Stimulated activated CD8-positive, alpha-beta memory T cell treated with anti-CD3 and anti-CD28 coated beads, Interleukin-12 subunit alpha, Interleukin-12 subunit beta, amount 100 ng/mL, for 24 hours (primary cell): ENCODE results near the gene FZD1.
"Not testable (repeated sequence)": the region's sequence is repeated elsewhere in the genome, so short reads cannot be mapped to it uniquely, and the experiment has no call there.

Experiments used
- DNase-seq: peaks from one replicate; pipeline ENCODE4 v3.0.0-alpha.2; 2020; ENCODE audit errors: extremely low read depth

FZD1 gene

GRCh38 chr7:91295576-91295975 is 31.3 kb downstream of the FZD1 start:
- DNase-seq, result no peak

DNA sequence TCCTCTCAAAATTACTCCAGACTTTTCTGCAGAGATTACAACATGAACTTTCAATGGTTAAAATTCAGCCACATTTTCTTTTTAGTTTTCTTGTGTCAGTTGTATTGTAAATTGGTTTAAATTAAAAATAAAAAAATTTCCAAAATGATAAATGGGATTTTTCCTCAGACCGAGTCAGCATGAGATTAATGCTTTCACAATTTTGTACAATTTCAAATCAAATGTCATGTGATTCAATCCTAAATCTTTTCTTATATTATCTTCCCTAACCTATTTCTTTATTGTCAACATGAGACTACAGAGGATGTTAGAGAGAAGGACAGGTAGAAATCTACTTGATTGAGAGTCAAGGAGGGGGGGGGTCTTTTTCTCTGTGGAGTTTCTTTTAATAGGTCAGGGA is 33.7 kb downstream of the FZD1 start:
- no peak for DNase-seq

DNA sequence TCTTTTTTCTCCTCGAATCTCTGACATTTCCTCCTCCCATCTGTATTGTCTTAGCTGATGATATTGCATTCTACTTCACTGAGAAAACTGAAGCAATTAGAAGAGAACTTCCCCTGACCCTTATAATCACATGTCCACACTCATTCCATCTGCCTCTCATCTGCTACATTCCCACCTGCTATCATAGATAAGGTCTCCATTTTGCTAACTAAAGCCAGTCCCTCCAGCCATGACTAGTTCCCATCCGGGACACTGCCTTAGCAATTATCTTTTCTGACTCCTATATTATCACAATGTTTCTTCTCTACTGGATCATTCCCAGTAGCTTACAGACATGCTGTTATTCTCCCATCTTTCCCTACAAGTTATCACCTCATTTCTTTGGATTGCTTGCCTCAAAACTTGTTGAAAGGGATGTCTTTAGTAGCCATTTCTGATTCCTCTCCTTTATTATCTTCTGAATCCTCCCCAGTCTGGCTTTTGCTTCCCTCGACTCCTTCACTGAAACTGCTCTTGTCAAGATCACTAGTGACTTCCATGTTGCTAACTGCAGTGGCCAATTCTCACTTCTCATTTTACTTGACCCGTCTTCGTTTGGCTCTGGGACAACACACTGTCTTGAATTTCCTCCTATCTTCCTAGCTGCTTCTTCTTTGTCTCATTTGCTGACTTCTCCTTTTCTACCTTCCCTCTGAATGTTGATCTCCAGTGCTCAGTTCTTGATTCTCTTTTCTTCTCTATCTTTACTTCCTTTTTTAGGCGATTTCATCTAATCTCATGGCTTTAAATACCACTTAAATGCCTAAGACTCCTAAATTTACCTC is 35.9 kb downstream of the FZD1 start:
- DNase-seq, result no peak

- no peak for DNase-seq
These were observed 38.6 kb downstream of the FZD1 start for GRCh38 chr7:91302794-91303193.

- DNase-seq, result no peak
These were observed 42.0 kb downstream of the FZD1 start for GRCh38 chr7:91306266-91306665.

- no peak for DNase-seq
These were observed 43.2 kb downstream of the FZD1 start for GRCh38 chr7:91307467-91307866.

- DNase-seq, result not testable (repeated sequence)
These were observed 44.0 kb downstream of the FZD1 start for GRCh38 chr7:91308191-91308590.

DNA sequence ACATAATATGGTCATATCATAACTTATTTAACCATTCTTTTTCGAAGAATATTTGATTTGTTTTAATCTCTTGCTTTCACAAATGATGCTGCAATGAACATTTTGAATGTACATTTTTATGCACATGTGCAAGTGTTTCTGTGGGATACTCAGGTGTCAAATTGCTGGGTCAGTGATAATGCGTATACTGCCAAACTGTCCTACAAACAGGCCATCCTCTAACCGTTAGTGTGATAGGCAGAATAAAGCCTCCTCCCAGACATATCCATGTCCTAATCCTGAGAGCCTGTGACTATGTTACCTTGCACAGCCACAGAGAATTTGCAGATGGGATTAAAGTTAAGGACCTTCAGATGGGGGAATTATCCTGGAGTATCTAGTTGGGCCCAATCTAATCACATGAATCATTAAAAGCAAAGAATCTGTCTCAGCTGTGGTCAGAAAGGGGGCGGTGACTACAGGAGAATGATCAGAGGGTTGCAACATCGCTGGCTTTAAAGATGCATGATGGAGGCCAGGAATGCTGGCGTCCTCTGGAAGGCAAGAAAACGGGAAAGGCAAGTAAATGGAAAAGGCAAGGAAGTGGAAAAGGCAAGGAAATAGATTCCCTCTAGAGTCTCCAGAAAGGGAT is 46.7 kb downstream of the FZD1 start:
- no peak for DNase-seq

DNA sequence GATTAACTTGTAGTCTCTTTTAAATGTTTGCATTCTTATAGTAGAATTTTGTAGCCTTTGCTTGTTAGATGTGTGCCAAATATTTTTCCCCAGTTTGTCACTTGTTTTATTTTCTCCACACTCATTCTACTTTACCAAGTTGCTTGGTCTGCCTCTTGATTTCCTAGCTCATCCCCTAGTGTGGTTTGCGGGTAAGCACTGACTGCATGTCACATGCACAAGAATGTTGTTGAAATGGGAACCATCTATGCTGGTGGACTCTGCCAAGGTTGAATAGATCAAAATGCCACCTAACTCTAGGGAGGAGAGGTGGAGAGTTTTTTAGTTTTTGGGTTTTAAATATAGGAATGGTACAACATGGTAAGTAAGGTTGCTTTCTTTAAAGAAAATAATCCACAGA is 47.6 kb downstream of the FZD1 start:
- DNase-seq, result no peak

DNA sequence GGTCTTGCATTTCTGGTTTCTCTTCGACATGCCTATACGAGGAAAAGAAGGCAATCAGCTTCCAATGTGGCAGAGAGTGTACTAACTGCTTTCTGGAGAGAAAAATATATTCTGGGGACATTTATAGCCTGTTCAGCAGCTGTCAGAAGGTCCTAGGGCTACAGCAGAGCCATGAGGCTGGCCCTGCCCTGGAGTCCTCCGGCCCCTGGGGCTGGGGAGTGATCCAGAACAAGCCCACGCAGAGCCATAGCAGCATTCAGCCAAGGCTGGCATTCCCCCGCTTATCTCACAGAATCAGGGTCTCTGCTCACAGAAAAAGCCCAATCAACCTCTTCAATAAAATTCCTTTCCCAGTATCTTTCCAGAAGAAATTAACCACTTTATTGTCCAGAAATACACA is 48.9 kb downstream of the FZD1 start:
- DNase-seq, result no peak

DNA sequence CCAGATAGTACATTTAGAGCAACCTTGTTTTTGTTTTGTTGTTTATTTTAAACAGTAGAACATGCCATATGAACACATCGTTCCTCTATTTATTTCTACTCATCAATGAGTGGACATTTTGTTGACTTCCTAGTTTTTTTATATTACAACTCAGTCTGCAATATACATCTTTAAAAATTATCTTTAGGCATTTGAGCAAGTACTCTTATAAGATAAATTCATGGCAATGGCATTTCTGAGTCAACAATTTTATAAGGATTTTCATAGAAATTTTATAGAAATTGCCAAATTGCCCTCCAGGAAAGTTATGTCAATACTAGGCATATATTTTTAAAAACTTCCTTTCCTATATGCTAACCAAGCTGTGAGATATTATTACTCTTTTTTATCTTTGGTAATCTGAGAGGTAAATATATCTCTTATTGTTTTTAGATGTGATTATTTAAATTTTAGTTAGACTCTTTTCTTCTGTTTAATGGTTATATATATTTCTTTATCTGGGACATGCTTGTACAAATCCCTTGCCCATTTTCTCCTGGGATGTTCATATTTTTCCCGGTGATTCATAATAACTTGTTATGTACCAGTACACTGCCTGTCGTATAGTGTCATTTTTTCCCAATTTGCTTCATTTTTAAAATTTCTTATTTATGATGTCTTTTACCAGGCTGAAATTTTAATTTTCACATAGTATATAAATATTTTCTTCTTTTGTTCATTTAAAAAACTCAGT is 50.5 kb downstream of the FZD1 start:
- DNase-seq, result no peak

DNA sequence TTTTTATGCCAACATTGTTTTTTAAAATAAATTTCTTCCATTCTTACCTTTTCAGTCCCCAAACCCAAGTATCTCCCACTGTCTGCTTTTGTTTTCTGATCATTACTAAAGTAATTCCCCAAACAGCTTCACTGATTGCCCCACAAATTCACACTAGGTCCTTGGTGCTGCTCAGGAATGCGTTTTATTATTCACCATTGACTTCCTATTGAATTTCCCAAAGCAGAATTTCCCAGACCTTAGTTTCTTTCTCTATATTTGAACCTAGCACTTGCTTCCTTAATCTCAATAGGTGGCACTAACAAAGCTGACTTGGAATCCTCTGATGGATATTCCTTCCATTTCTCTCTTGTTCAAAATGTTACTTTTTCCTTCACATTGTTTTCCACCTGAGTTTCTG is 52.2 kb downstream of the FZD1 start:
- no peak for DNase-seq

GRCh38 chr7:91319351-91319750 is 55.1 kb downstream of the FZD1 start:
- no peak for DNase-seq

DNA sequence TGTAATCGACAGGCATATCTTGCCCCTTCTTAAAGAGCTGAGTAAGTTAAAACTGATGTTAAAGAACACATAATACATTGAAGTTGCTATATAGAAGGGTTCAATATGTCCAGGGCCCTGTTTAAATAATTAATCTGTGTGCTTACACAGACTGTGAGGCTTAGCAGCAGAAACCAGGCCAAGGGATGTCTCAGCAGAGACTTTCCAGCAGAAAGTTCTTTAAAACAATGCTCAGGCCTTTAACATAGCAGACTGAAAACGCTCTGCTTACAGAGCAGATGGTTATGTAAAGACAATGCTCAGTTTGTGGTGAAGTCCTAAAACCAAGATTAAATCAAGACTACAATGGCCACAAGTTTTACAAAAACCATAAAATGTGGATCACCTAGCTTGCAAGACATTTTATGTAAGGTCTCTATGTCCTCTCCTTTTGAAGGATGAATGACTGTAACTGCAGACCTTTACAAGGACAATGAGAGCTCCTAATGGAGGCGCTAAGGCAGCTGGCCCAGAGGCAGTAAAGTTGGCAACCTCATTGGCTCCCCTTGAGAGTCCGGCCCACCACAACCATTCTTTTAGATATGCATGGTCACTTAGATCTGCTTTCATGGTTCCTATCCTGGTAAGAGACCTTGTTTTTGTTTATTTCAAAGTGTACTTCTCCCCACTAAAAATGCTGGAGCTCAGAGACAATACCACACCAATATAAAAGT is 56.3 kb downstream of the FZD1 start:
- DNase-seq, result no peak
